ENCODE measurements around the gene ESPL1.

ESPL1 gene

DNA sequence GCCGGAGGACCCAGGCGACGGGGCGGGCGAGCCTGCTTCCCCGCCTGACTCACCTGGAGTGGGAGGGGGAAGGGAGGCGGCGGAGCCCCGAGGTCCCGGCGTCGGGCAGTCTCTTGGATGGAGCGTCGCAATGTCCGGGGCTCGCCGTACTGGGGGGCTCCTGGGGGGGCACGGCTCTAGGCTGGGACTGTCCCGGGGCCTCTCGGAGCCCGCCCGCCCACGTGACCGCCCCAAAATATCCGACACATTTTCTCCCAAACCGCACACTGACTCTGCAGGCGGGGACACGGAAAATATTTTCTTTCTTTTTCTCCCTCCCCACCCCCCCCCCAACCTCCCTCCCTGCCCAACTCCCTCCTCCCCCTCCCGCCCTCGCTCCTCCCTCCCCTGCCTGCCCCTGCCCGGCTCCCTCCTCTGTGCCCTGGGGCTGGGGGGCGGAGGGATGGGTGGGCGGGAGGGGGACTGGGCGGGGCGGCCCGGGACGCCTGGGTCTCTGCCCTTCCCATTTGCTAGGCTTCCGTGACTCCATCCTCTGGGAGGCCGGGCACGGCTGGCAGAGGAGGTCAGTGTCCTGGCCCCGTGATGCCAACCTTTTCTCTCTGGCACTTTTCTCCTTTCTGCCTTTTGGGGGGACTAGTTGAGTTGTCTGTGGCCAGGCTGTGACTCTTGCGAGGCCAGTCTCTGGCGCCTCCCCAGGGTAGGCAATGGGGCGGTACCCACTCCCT lies 36.0 kb upstream of the ESPL1 start, which contains the start of gene RARG:
Gene RARG, minus strand, starts transcription at position 289 of the 725 bp plus-strand sequence. CDS start 4,664 bp downstream, outside the sequence.
- DNase-seq: no peak

GRCh38 chr12:53232646-53233461 lies 35.2 kb upstream of the ESPL1 start:
- no peak for DNase-seq

DNA sequence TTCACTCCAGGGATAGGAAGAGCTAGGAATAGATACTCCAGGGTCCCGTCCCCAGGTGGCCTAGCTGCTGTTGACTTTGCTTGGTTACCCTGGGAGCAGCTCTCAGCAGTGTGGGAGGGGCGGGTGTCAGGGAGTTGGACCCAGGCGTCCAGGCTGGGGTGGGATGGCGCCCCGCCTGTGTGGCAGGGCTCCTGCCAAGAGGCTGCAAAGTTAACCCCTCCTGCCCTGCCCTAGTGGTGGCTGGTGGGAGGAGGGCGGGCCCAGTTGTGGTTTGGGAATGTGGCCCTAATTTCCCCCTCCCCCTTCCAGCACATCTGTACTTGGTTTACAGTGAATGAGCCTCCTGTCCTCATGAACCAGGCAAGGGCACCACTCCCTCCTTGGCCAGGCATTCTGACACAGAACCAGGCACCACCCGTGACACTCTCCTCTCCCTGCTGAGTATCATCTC lies 34.4 kb upstream of the ESPL1 start:
- no peak for DNase-seq

- peak; percentile 25 for DNase-seq
These were observed 33.7 kb upstream of the ESPL1 start for GRCh38 chr12:53234271-53234914.

DNA sequence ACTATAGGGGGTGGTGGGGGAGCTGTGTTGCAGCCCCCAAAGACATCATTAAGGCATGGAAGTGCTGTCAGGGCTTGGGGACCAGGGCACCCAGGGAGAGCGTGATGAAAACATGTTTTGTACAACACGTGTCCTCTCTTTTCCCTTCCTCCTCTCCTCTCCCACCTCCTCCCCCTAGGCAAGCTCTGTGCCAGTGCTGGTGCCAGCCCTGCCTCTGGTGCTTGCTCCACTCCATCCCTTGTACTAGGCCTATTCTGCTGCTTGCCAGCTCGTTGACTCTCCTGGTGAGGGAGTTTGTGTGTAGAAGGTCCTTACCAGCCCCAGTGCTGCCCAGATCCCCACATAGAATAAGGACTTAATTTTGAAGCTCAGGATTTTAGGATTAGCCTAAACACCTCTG lies 32.9 kb upstream of the ESPL1 start:
- DNase-seq: no peak

DNA sequence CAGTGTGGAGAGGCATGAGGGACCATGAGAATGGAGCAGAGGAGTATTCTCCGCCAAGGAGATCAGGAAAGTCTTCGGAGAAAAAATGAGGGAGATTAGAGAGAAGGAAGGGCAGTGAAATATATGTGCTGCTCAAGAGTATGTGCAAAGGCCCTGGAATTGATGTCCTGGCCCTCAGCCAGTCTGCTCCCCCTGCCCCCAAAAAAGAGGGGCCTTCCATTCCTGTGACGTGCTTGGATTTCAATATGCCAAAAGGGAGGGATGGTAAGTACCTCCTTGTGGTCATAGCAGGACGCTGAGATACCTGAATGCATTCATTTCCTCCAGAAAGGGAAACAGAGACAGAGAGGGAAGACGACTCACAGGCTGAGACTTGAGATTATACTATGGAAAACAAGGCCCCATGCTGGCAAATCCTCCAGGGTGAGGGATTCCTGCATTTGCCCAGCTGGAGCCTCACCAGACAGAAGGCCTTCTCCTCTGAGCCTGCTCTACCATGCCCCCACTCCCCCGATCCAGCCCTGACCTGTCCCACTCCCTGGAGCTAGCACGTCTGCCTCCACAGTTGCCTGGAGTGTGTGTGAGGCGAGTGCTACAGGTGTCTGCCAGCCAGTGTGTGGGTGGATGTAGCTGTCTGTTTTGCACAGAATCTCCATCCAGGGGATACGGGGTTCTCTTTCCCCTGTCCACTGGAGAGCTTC lies 32.2 kb upstream of the ESPL1 start:
- no peak for DNase-seq

- DNase-seq: no peak
These were observed 31.5 kb upstream of the ESPL1 start for GRCh38 chr12:53236443-53237111.

- no peak for DNase-seq
These were observed 28.3 kb upstream of the ESPL1 start for GRCh38 chr12:53239643-53240258.

- no peak for DNase-seq
These were observed 26.3 kb upstream of the ESPL1 start for GRCh38 chr12:53241623-53242412.

- DNase-seq: no peak
These were observed 23.8 kb upstream of the ESPL1 start for GRCh38 chr12:53244337-53244736.

- no peak for DNase-seq
These were observed 22.8 kb upstream of the ESPL1 start for GRCh38 chr12:53245286-53245685.

GRCh38 chr12:53251477-53252348 lies 16.4 kb upstream of the ESPL1 start:
- peak; percentile 64 for DNase-seq

- DNase-seq: no peak
These were observed 15.7 kb upstream of the ESPL1 start for GRCh38 chr12:53252349-53252916.

DNA sequence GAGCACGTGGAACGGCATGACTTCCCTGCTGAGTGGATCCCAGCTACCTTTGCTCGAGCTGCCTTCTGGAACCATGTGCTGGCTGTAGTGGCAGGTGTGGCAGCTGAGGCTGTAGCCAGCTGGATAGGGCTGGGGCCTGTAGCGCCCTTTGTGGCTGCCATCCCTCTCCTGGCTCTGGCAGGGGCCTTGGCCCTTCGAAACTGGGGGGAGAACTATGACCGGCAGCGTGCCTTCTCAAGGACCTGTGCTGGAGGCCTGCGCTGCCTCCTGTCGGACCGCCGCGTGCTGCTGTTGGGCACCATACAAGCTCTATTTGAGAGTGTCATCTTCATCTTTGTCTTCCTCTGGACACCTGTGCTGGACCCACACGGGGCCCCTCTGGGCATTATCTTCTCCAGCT lies 14.8 kb upstream of the ESPL1 start:
- no peak for DNase-seq

DNA sequence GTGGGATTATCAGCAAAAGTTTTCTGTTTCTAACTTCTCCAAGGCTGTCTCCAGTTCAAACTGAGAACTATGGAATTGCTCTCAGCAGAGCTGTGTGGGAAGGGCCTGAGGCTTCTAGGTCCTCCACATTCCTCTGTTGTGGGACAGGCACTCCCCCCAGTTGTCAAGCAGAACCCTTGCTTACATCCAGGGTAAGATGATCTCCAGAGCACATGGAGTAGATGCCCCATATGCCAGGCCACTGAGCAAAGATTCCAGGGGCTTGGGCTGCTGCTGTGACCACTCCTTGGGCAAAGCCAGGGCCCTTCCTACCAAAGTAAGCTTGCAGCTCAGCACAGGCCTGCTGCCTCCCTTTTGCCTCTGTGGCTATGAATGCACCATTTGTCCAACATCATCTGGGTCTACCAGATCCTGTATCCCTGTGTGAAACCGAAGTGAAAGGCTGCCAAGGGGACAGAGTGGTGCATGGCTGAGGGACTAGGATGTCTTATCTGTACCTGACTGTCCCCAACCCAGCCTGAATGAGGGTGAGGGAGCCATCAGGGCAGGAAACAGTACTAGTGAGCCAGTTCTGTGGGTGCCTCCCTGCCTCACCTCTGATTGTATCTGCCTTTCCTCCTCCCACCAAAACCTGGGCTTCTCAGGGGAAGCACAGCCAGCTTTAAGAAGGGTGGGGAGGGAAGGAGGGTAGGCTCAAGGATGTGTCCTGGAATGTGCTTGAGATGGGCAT lies 13.1 kb upstream of the ESPL1 start:
- DNase-seq: no peak

- DNase-seq: no peak
These were observed 12.1 kb upstream of the ESPL1 start for GRCh38 chr12:53255996-53256395.

- no peak for DNase-seq
These were observed 9.3 kb upstream of the ESPL1 start for GRCh38 chr12:53258541-53259539.

- no peak for DNase-seq
These were observed 8.2 kb upstream of the ESPL1 start for GRCh38 chr12:53259891-53260290.

Data from NCI-H1436 (cell line).